H1 (cell line): ENCODE measurements around the gene TRABD2B. TPM values are rescaled to one million over a fixed set of nuclear protein-coding genes. Genes with fewer than 3 reads are reported as not detected.

Experiments
- BCL11A ChIP-seq, 2 experiments: IDR thresholded peaks; one replicate each; pipeline ENCODE4 v1.6.1; 2011; ENCODE audit warnings: low read depth in 2 of 2, low read length in 2 of 2, mild to moderate bottlenecking in 2 of 2
- NRF1 ChIP-seq: IDR thresholded peaks from 2 replicates; pipeline ENCODE4 v1.6.1; 2011; ENCODE audit warnings: mild to moderate bottlenecking, low read depth, low read length, improper control_type of control experiment
- SRF ChIP-seq: IDR thresholded peaks from 2 replicates; pipeline ENCODE4 v1.6.1; 2011; ENCODE audit warnings: mild to moderate bottlenecking, low read depth, low read length, moderate library complexity
- polyA plus RNA-seq, 7 experiments: library from polyadenylated mRNA; depleted of rRNA in 3 of 7; stranded (reverse) in 5 of 7; unstranded in 2 of 7; fragments of >200 nt in 5 of 7; fragments of 200-250 nt in 2 of 7; gene quantifications; 1 replicate in 5 of 7; 2 replicates in 1 of 7; 4 replicates in 1 of 7; pipeline versions ENCODE4 v1.2.1 to v1.2.3, GENCODE V29; 2011 to 2013; ENCODE audit warnings: missing spikeins in 2 of 7, mixed read lengths in 2 of 7
- total RNA-seq: library from RNA; stranded (reverse); fragmentation: NEBNext Ultra II Directional; extraction: Animal tissue kit (Norgen Biotek cat#: 25700); gene quantifications from 2 replicates; pipeline ENCODE4 v1.2.1, GENCODE V29; 2021
- TF ChIP-seq, protein P1 (sequence below): IDR thresholded peaks from 2 replicates; pipeline ENCODE4 v1.6.1; 2012; ENCODE audit warnings: low read length, inconsistent platforms
- TF ChIP-seq, protein P2 (sequence below), 3 experiments: IDR thresholded peaks; 1 replicate in 2 of 3; 2 replicates in 1 of 3; pipeline versions ENCODE4 v1.5.1 to v1.6.1; 2011; ENCODE audit warnings: low read length in 3 of 3, mild to moderate bottlenecking in 3 of 3, inconsistent platforms in 2 of 3, low read depth in 1 of 3, moderate library complexity in 1 of 3; ENCODE audit not compliant: insufficient read depth in 1 of 3; ENCODE audit errors: control extremely low read depth in 1 of 3

TRABD2B gene
- total and polyA plus RNA-seq, 2 of the 8 experiments (the other 6 are each of a cell fraction or from before 2014, with no cell fraction given), result 0.95 to 3.4 TPM

DNA sequence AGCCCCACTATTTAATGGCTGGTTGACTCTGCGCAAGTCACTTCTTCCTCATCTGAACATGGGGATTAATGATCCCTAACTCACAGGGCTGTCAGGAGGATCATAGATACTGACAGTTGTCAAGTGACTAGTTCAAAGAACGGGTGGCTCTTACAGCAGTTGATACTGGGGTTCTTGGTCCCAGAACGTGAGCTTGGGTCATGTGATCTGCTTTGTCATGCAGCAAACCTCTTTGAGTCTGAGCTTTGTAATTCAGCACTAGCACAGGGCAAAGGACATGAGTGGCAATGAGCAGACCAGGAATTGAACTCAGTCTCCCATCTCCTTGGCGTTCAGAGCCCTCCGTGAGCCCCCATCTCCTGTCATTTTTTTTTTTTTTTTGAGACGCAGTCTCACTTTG lies 64.4 kb downstream of the TRABD2B start (continued):
- TF ChIP-seq, protein P1, sequence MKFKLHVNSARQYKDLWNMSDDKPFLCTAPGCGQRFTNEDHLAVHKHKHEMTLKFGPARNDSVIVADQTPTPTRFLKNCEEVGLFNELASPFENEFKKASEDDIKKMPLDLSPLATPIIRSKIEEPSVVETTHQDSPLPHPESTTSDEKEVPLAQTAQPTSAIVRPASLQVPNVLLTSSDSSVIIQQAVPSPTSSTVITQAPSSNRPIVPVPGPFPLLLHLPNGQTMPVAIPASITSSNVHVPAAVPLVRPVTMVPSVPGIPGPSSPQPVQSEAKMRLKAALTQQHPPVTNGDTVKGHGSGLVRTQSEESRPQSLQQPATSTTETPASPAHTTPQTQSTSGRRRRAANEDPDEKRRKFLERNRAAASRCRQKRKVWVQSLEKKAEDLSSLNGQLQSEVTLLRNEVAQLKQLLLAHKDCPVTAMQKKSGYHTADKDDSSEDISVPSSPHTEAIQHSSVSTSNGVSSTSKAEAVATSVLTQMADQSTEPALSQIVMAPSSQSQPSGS, result no peak
- TF ChIP-seq BCL11A (IDR thresholded peaks at IDR 0.05; ENCODE audit: low read depth in 2 of 2, low read length in 2 of 2), result no peak
- no peak for TF ChIP-seq NRF1
- TF ChIP-seq, protein P2, sequence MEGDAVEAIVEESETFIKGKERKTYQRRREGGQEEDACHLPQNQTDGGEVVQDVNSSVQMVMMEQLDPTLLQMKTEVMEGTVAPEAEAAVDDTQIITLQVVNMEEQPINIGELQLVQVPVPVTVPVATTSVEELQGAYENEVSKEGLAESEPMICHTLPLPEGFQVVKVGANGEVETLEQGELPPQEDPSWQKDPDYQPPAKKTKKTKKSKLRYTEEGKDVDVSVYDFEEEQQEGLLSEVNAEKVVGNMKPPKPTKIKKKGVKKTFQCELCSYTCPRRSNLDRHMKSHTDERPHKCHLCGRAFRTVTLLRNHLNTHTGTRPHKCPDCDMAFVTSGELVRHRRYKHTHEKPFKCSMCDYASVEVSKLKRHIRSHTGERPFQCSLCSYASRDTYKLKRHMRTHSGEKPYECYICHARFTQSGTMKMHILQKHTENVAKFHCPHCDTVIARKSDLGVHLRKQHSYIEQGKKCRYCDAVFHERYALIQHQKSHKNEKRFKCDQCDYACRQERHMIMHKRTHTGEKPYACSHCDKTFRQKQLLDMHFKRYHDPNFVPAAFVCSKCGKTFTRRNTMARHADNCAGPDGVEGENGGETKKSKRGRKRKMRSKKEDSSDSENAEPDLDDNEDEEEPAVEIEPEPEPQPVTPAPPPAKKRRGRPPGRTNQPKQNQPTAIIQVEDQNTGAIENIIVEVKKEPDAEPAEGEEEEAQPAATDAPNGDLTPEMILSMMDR (IDR thresholded peaks at IDR 0.05; ENCODE audit: control extremely low read depth in 1 of 3, insufficient read depth in 1 of 3, low read depth in 1 of 3, low read length in 3 of 3), result no peak
- no peak for TF ChIP-seq SRF
- TF ChIP-seq, all 59 proteins: peak for 0
